ENCODE measurements around the gene COL16A1. TPM values are rescaled to one million over a fixed set of nuclear protein-coding genes. Genes with fewer than 3 reads are reported as not detected.

Gene COL16A1
- total RNA-seq, 1 experiment from 2014 or later, result 0.50 TPM

DNA sequence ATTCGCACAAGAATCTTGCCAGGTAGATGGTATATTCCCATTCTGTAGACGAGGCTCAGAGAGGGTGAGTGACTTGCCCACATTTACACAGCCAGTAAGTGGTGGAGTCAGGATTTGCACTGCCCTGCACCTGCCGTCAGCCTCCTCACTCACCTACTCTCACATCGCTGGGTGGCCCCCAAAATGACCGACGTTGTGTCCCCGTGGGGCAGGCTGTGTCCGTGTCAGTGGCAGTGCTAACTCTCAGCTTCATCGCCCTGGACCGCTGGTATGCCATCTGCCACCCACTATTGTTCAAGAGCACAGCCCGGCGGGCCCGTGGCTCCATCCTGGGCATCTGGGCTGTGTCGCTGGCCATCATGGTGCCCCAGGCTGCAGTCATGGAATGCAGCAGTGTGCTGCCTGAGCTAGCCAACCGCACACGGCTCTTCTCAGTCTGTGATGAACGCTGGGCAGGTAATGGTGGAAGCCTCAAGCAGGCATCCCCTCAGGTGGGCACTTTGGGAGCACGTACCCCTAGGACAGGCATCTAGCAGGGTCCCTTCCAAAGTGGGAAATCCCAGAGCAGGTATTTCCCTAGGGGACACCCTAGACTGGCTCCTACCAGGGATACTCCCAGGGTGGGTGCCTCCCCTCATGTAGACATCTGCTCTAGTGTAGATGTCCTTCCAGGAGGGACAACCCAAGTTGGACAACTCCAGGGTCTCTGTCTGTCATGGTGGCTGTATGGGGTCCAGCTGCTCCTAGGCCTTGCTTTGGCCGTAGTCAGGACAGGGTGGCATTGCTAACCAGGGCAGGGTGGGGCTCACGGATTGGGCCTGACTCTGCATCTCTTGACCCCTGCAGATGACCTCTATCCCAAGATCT, 83.0 kb downstream of the COL16A1 start:
- no peak overlapping the region for H3K27ac Mint-ChIP-seq (ENCODE audit: unreplicated experiment)
- ChIA-PET CTCF (interaction anchor here (0.6 kb wide), 1 partner anchor 168 kb away, joined by 3 read pairs; no protein-coding TSS in a partner anchor), POLR2A (no interaction called here)
- no peaks in the 10 kb centered on the region for H3K36me3 Mint-ChIP-seq (ENCODE audit: insufficient read depth, unreplicated experiment)
- DNase-seq, result no peak
- BruUV-seq (replicated peaks), result no TSS peak
- Histone ChIP-seq H3K4me1 (no peaks in the 10 kb centered on the region), H3K9me3 (no peaks in the 10 kb centered on the region), H3K27me3 (replicated peaks; ENCODE audit: control insufficient read depth, insufficient read depth, low read length) (no peaks in the 10 kb centered on the region), H3K36me3 (ENCODE audit: control insufficient read depth, insufficient read depth, low read length) (no peaks in the 10 kb centered on the region), H3K4me3 (ENCODE audit: low read depth, low read length) (no peak overlapping the region)
- no peaks in the 10 kb centered on the region for H3K9me3 Mint-ChIP-seq (ENCODE audit: unreplicated experiment)
- peaks cover 5% of the 10 kb centered on the region for H3K4me1 Mint-ChIP-seq (ENCODE audit: low read depth, unreplicated experiment)
- TF ChIP-seq CTCF (IDR thresholded peaks at IDR 0.05; ENCODE audit: insufficient read depth in 1 of 2, low read depth in 1 of 2, low read length in 1 of 2, severe bottlenecking in 1 of 2, unreplicated experiment in 1 of 2), result no peak
- intact Hi-C loops (cut with micrococcal nuclease; ENCODE audit: unreplicated experiment), result no loop called here
- no peaks in the 10 kb centered on the region for H3K27me3 Mint-ChIP-seq (ENCODE audit: insufficient read depth, unreplicated experiment)
- no peak overlapping the region for H3K4me3 Mint-ChIP-seq (ENCODE audit: unreplicated experiment)

- no TSS peak for BruUV-seq (replicated peaks)
- ChIA-PET CTCF (interaction anchor here (0.9 to 1.0 kb wide), 2 partner anchors 13 to 147 kb away, joined by 3 read pairs; no protein-coding TSS in a partner anchor), POLR2A (no interaction called here)
- no peak for DNase-seq
- Histone ChIP-seq H3K4me1 (no peaks in the 10 kb centered on the region), H3K36me3 (ENCODE audit: control insufficient read depth, insufficient read depth, low read length) (no peaks in the 10 kb centered on the region), H3K27me3 (replicated peaks; ENCODE audit: control insufficient read depth, insufficient read depth, low read length) (no peaks in the 10 kb centered on the region), H3K4me3 (ENCODE audit: low read depth, low read length) (no peak overlapping the region), H3K9me3 (no peaks in the 10 kb centered on the region)
- Mint-ChIP-seq H3K27me3 (ENCODE audit: insufficient read depth, unreplicated experiment) (no peaks in the 10 kb centered on the region), H3K9me3 (ENCODE audit: unreplicated experiment) (no peaks in the 10 kb centered on the region), H3K27ac (ENCODE audit: unreplicated experiment) (no peak overlapping the region), H3K4me1 (ENCODE audit: low read depth, unreplicated experiment) (peaks cover 5% of the 10 kb centered on the region), H3K36me3 (ENCODE audit: insufficient read depth, unreplicated experiment) (no peaks in the 10 kb centered on the region), H3K4me3 (ENCODE audit: unreplicated experiment) (no peak overlapping the region)
- intact Hi-C loops (cut with micrococcal nuclease; ENCODE audit: unreplicated experiment), result no loop called here
- TF ChIP-seq CTCF (IDR thresholded peaks at IDR 0.05; ENCODE audit: insufficient read depth in 1 of 2, low read depth in 1 of 2, low read length in 1 of 2, severe bottlenecking in 1 of 2, unreplicated experiment in 1 of 2), result no peak
Observed at GRCh38 chr1:31618916-31619846, 84.6 kb downstream of the COL16A1 start.

Data from Caco-2 (cell line).